ENCODE data around the gene IZUMO1. TPM values are rescaled to one million over a fixed set of nuclear protein-coding genes. Genes with fewer than 3 reads are reported as not detected.

The IZUMO1 gene
- total and polyA plus RNA-seq, 2 of the 13 experiments (the other 11 are each of a cell fraction or from before 2014, with no cell fraction given) = 0.07 to 0.22 TPM

GRCh38 chr19:48738557-48739403 lies 7.9 kb downstream of the IZUMO1 start (continued):
- no peak for TF ChIP-seq FOXJ3 (CRISPR knock-in tag; IDR thresholded peaks at IDR 0.05; ENCODE audit: borderline replicate concordance)
- TF ChIP-seq ZNF20 (CRISPR knock-in tag; IDR thresholded peaks at IDR 0.05) = no peak
- TF ChIP-seq, protein P1, sequence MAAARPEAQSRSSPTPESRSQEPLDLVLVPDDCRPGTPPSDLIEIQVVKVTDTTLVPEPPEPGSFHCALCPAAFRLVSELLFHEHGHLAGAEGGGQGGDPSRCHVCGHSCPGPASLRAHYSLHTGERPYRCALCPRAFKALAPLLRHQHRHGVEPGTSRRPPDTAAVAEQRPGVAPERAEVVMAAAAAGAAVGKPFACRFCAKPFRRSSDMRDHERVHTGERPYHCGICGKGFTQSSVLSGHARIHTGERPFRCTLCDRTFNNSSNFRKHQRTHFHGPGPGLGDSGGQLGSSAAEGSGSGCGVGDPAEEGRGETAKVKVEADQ (CRISPR knock-in tag; IDR thresholded peaks at IDR 0.05; ENCODE audit: borderline replicate concordance) = peak; percentile 63; the same call in 1 of the 2 replicates
- peak; percentile 76; the same call in 1 of the 2 replicates for TF ChIP-seq IRF1 (CRISPR knock-in tag; IDR thresholded peaks at IDR 0.05; ENCODE audit: low read depth)
- no peak for TF ChIP-seq RARG (CRISPR knock-in tag; IDR thresholded peaks at IDR 0.05; ENCODE audit: low read depth)
- TF ChIP-seq, protein P2, sequence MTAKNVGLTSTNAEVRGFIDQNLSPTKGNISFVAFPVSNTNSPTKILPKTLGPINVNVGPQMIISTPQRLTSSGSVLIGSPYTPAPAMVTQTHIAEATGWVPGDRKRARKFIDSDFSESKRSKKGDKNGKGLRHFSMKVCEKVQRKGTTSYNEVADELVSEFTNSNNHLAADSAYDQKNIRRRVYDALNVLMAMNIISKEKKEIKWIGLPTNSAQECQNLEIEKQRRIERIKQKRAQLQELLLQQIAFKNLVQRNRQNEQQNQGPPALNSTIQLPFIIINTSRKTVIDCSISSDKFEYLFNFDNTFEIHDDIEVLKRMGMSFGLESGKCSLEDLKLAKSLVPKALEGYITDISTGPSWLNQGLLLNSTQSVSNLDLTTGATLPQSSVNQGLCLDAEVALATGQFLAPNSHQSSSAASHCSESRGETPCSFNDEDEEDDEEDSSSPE (CRISPR knock-in tag; IDR thresholded peaks at IDR 0.05) = peak; percentile 76
- no peak for TF ChIP-seq TEF (CRISPR knock-in tag; IDR thresholded peaks at IDR 0.05)
- peak; percentile 4; the same call in 1 of the 2 replicates for TF ChIP-seq HNF4G (IDR thresholded peaks at IDR 0.05; ENCODE audit: borderline replicate concordance, low read depth, low read length)
- no peak for TF ChIP-seq HNF4G (CRISPR knock-in tag; IDR thresholded peaks at IDR 0.05; ENCODE audit: borderline replicate concordance, low read depth)
- TF ChIP-seq, protein P3, sequence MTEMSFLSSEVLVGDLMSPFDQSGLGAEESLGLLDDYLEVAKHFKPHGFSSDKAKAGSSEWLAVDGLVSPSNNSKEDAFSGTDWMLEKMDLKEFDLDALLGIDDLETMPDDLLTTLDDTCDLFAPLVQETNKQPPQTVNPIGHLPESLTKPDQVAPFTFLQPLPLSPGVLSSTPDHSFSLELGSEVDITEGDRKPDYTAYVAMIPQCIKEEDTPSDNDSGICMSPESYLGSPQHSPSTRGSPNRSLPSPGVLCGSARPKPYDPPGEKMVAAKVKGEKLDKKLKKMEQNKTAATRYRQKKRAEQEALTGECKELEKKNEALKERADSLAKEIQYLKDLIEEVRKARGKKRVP (CRISPR knock-in tag; IDR thresholded peaks at IDR 0.05) = 0 out of 4 replicates have a peak, but pooled peaks of 1 of the 2 experiments have one; percentile 38
- no peak for TF ChIP-seq TFE3 (CRISPR knock-in tag; IDR thresholded peaks at IDR 0.05)
- no peak for TF ChIP-seq ZSCAN9 (CRISPR knock-in tag; IDR thresholded peaks at IDR 0.05; ENCODE audit: borderline replicate concordance)
- TF ChIP-seq, protein P4, sequence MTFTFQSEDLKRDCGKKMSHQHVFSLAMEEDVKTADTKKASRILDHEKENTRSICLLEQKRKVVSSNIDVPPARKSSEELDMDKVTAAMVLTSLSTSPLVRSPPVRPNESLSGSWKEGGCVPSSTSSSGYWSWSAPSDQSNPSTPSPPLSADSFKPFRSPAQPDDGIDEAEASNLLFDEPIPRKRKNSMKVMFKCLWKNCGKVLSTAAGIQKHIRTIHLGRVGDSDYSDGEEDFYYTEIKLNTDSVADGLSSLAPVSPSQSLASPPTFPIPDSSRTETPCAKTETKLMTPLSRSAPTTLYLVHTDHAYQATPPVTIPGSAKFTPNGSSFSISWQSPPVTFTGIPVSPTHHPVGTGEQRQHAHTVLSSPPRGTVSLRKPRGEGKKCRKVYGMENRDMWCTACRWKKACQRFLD (CRISPR knock-in tag; IDR thresholded peaks at IDR 0.05; ENCODE audit: borderline replicate concordance) = peak; percentile 75; the same call in 1 of the 2 replicates
- peak; percentile 84 for TF ChIP-seq POLR2AphosphoS5 (IDR thresholded peaks at IDR 0.05; ENCODE audit: low read depth, low read length)
- peak; percentile 79; the same call in 1 of the 2 replicates for TF ChIP-seq RNF2 (conservative IDR thresholded peaks at IDR 0.05; ENCODE audit: low read depth)
- TF ChIP-seq MXD3 (CRISPR knock-in tag; IDR thresholded peaks at IDR 0.05) = peak; percentile 46; the same call in 1 of the 2 replicates
- TF ChIP-seq SMAD1 (CRISPR knock-in tag; IDR thresholded peaks at IDR 0.05; ENCODE audit: borderline replicate concordance, low read depth) = no peak
- TF ChIP-seq, protein P5, sequence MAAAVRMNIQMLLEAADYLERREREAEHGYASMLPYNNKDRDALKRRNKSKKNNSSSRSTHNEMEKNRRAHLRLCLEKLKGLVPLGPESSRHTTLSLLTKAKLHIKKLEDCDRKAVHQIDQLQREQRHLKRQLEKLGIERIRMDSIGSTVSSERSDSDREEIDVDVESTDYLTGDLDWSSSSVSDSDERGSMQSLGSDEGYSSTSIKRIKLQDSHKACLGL (CRISPR knock-in tag; IDR thresholded peaks at IDR 0.05) = peak; percentile 90; the same call in 1 of the 2 replicates
- TF ChIP-seq MTA3 (CRISPR knock-in tag; IDR thresholded peaks at IDR 0.05) = no peak

Data from HepG2 (cell line).